Sigmoid colon (tissue), 4 donors: ENCODE data around the gene OR52L1.

ENCODE experiments used
- CTCF ChIP-seq, 4 experiments: fragments of 450-650 bp in 3 of 4; fragments of 200-600 bp in 1 of 4; IDR thresholded peaks; one replicate each; pipeline ENCODE4 v1.5.1; 2016 to 2019; ENCODE audit warnings: antibody characterized with exemption in 4 of 4, mild to moderate bottlenecking in 3 of 4, moderate library complexity in 2 of 4
- EP300 ChIP-seq, 4 donors: sonication (generic); formaldehyde crosslinking; IDR thresholded peaks; one replicate each; pipeline ENCODE4 v1.6.1; 2017; ENCODE audit warnings: antibody characterized with exemption in 4 of 4

- no peak for TF ChIP-seq CTCF (IDR thresholded peaks at IDR 0.05)
- TF ChIP-seq EP300 (IDR thresholded peaks at IDR 0.05) = no peak
Measured at GRCh38 chr11:5983443-5983842, 3.3 kb downstream of the OR52L1 start.
